ENCODE data around the gene TMPRSS11A.

- TF ChIP-seq CTCF (IDR thresholded peaks at IDR 0.05) (no peak), POLR2A (IDR thresholded peaks at IDR 0.05) (no peak)
Observed at GRCh38 chr4:67922697-67923096, 40.6 kb downstream of the TMPRSS11A start.

Data from heart left ventricle (tissue), 13 donors.